Activated CD8-positive, alpha-beta memory T cell treated with anti-CD3 and anti-CD28 coated beads for 36 hours (primary cell): ENCODE data around the gene KRT39. TPM values are rescaled to one million over a fixed set of nuclear protein-coding genes. Genes with fewer than 3 reads are reported as not detected.

Source experiments
- CTCF ChIA-PET: fragments of 350-600 bp; sonication (Branson Sonifier 250); formaldehyde crosslinking; loops from one replicate; lab custom pipeline; 2021; ENCODE audit warnings: antibody characterized with exemption; lab: Charles Lee
- POLR2A ChIA-PET: fragments of 350-600 bp; sonication (Branson Sonifier 250); formaldehyde crosslinking; loops from one replicate; lab custom pipeline; 2021; ENCODE audit warnings: antibody characterized with exemption; lab: Charles Lee
- total RNA-seq, 2 experiments: library from RNA; stranded (reverse); gene quantifications; one replicate each; pipeline ENCODE4 v1.2.3, GENCODE V29; 2021

KRT39 gene
- total RNA-seq, 2 experiments from 2014 or later, result not detected

GRCh38 chr17:40984226-40984625 is 17.5 kb upstream of the KRT39 start, which contains the start of gene KRT40:
KRT40 (minus strand) TSS chr17:40984326; CDS start chr17:40984273, 53 bp downstream.
- ChIA-PET POLR2A (no interaction called here), CTCF (no interaction called here)

- ChIA-PET CTCF (interaction anchor here (0.8 kb wide), 1 partner anchor 9 kb away, joined by 3 read pairs; no protein-coding TSS in a partner anchor), POLR2A (no interaction called here)
Measured at GRCh38 chr17:40981115-40981514, 14.4 kb upstream of the KRT39 start.

GRCh38 chr17:40980596-40980995 is 13.8 kb upstream of the KRT39 start:
- CTCF ChIA-PET, result no interaction called here
- POLR2A ChIA-PET, result no interaction called here

GRCh38 chr17:40980117-40980516 is 13.4 kb upstream of the KRT39 start:
- CTCF ChIA-PET, result no interaction called here

GRCh38 chr17:40978575-40979151 is 11.9 kb upstream of the KRT39 start:
- POLR2A ChIA-PET, result no interaction called here
- CTCF ChIA-PET, result no interaction called here

More at GRCh38 chr17:40980117-40980516, 13.4 kb upstream of the KRT39 start:
- POLR2A ChIA-PET, result no interaction called here

- POLR2A ChIA-PET, result no interaction called here
Measured at GRCh38 chr17:40975516-40975915, 8.8 kb upstream of the KRT39 start.

GRCh38 chr17:40974366-40974765 is 7.6 kb upstream of the KRT39 start:
- ChIA-PET POLR2A (no interaction called here), CTCF (no interaction called here)

More at GRCh38 chr17:40975516-40975915, 8.8 kb upstream of the KRT39 start:
- CTCF ChIA-PET, result no interaction called here

- CTCF ChIA-PET, result no interaction called here
- POLR2A ChIA-PET, result no interaction called here
Measured at GRCh38 chr17:40967582-40967981, 834 bp upstream of the KRT39 start.

GRCh38 chr17:40963838-40964237 is 2.9 kb downstream of the KRT39 start:
- CTCF ChIA-PET, result no interaction called here
- POLR2A ChIA-PET, result no interaction called here

GRCh38 chr17:40962059-40962561 is 4.6 kb downstream of the KRT39 start:
- POLR2A ChIA-PET, result no interaction called here
- CTCF ChIA-PET, result no interaction called here

- ChIA-PET POLR2A (no interaction called here), CTCF (no interaction called here)
Measured at GRCh38 chr17:40961591-40961990, 5.2 kb downstream of the KRT39 start.

- CTCF ChIA-PET, result no interaction called here
Measured at GRCh38 chr17:40960144-40960543, 6.6 kb downstream of the KRT39 start.

GRCh38 chr17:40958086-40958953 is 8.4 kb downstream of the KRT39 start:
- ChIA-PET POLR2A (no interaction called here), CTCF (no interaction called here)

More at GRCh38 chr17:40960144-40960543, 6.6 kb downstream of the KRT39 start:
- POLR2A ChIA-PET, result no interaction called here

- ChIA-PET CTCF (no interaction called here), POLR2A (no interaction called here)
Measured at GRCh38 chr17:40956401-40957254, 10.1 kb downstream of the KRT39 start.

GRCh38 chr17:40953881-40954280 is 12.9 kb downstream of the KRT39 start:
- CTCF ChIA-PET, result interaction anchor here (0.6 kb wide), 1 partner anchor 337 kb away, joined by 3 read pairs; no protein-coding TSS in a partner anchor
- POLR2A ChIA-PET, result interaction anchor here (0.7 kb wide), 1 partner anchor 121 kb away, joined by 4 read pairs; no protein-coding TSS in a partner anchor

- POLR2A ChIA-PET, result no interaction called here
- CTCF ChIA-PET, result interaction anchor here (1.0 kb wide), 1 partner anchor 710 kb away, joined by 3 read pairs; no protein-coding TSS in a partner anchor
Measured at GRCh38 chr17:40952661-40953060, 14.1 kb downstream of the KRT39 start.

GRCh38 chr17:40952154-40952553 is 14.6 kb downstream of the KRT39 start:
- CTCF ChIA-PET, result interaction anchor here (1.0 kb wide), 1 partner anchor 711 kb away, joined by 3 read pairs; no protein-coding TSS in a partner anchor
- POLR2A ChIA-PET, result no interaction called here

- CTCF ChIA-PET, result no interaction called here
- POLR2A ChIA-PET, result no interaction called here
Measured at GRCh38 chr17:40951011-40951622, 15.6 kb downstream of the KRT39 start.

- CTCF ChIA-PET, result no interaction called here
- POLR2A ChIA-PET, result no interaction called here
Measured at GRCh38 chr17:40950176-40950575, 16.6 kb downstream of the KRT39 start.
